ENCODE measurements around the gene CAMP. TPM values are rescaled to one million over a fixed set of nuclear protein-coding genes. Genes with fewer than 3 reads are reported as not detected.
"Not testable (repeated sequence)": the region's sequence is repeated elsewhere in the genome, so short reads cannot be mapped to it uniquely, and the experiment has no call there.

The CAMP gene
- polyA plus RNA-seq, 3 donors from 2014 or later = not detected

- Mint-ChIP-seq H3K4me3 (no peak overlapping the region), H3K36me3 (peaks cover 0 to 18% (median 4%) of the 10 kb centered on the region in 3 donors), H3K27ac (peak overlapping the region in 1 of 6 donors; percentile 13), H3K9me3 (peaks cover 0 to 2% (median 0%) of the 10 kb centered on the region in 6 donors), H3K4me1 (peaks cover 3 to 8% of the 10 kb centered on the region in 2 donors), H3K27me3 (ENCODE audit: low read depth in 3 of 3) (no peaks in the 10 kb centered on the region)
- DNase-seq = no peak
Measured at GRCh38 chr3:48248095-48248850, 25.0 kb downstream of the CAMP start.

DNA sequence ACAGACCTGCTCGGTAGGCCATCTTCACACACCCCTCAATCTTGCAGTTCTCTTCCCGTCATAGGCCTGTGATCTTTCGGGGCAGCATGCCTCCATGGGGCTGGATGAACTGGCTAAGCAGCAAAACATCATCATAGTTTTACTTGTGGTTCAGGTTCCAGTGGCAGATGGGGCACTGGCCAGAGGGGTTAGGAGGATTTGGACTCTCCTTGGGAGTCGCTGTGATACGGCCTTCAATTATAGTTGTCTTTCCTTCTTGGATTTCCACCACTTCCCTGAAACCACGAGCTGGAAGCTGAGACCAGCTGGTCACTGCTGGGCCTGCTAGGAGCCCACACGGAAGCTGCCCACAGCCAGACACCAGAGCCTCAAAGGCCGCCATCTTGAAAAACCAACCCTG lies 33.3 kb downstream of the CAMP start:
- DNase-seq = no peak
- Mint-ChIP-seq H3K4me1 (no peaks in the 10 kb centered on the region), H3K9me3 (no peaks in the 10 kb centered on the region), H3K27ac (no peak overlapping the region), H3K27me3 (ENCODE audit: low read depth in 3 of 3) (peaks cover 0 to 2% (median 0%) of the 10 kb centered on the region in 3 donors), H3K36me3 (peaks cover 20 to 33% (median 20%) of the 10 kb centered on the region in 3 donors), H3K4me3 (no peak overlapping the region)

GRCh38 chr3:48258530-48258929 lies 35.2 kb downstream of the CAMP start:
- peaks cover 25 to 38% (median 29%) of the 10 kb centered on the region in 3 donors for H3K36me3 Mint-ChIP-seq
- no peak overlapping the region for H3K4me3 Mint-ChIP-seq
- peaks cover 0 to 2% (median 0%) of the 10 kb centered on the region in 3 donors for H3K27me3 Mint-ChIP-seq (ENCODE audit: low read depth in 3 of 3)
- H3K4me1 Mint-ChIP-seq = no peaks in the 10 kb centered on the region
- H3K9me3 Mint-ChIP-seq = no peaks in the 10 kb centered on the region
- no peak for DNase-seq
- no peak overlapping the region for H3K27ac Mint-ChIP-seq

GRCh38 chr3:48267782-48268181 lies 44.5 kb downstream of the CAMP start:
- H3K4me3 Mint-ChIP-seq = no peak overlapping the region
- no peak for DNase-seq

GRCh38 chr3:48268381-48268935 lies 45.2 kb downstream of the CAMP start:
- Mint-ChIP-seq H3K27ac (no peak overlapping the region), H3K27me3 (ENCODE audit: low read depth in 3 of 3) (no peaks in the 10 kb centered on the region), H3K9me3 (no peaks in the 10 kb centered on the region), H3K4me1 (peaks cover 0 to 19% of the 10 kb centered on the region in 2 donors), H3K36me3 (peaks cover 4 to 39% (median 15%) of the 10 kb centered on the region in 3 donors), H3K4me3 (no peak overlapping the region)
- DNase-seq = no peak

More at GRCh38 chr3:48267782-48268181, 44.5 kb downstream of the CAMP start:
- peak overlapping the region in 2 of 6 donors; percentile 42 to 63 for H3K27ac Mint-ChIP-seq
- no peaks in the 10 kb centered on the region for H3K27me3 Mint-ChIP-seq (ENCODE audit: low read depth in 3 of 3)
- H3K9me3 Mint-ChIP-seq = no peaks in the 10 kb centered on the region
- peaks cover 4 to 39% (median 15%) of the 10 kb centered on the region in 3 donors for H3K36me3 Mint-ChIP-seq
- H3K4me1 Mint-ChIP-seq = peaks cover 0 to 17% of the 10 kb centered on the region in 2 donors

GRCh38 chr3:48268936-48269561 lies 45.8 kb downstream of the CAMP start:
- H3K36me3 Mint-ChIP-seq = peaks cover 0 to 35% (median 11%) of the 10 kb centered on the region in 3 donors
- no peaks in the 10 kb centered on the region for H3K9me3 Mint-ChIP-seq
- DNase-seq = no peak
- no peaks in the 10 kb centered on the region for H3K27me3 Mint-ChIP-seq (ENCODE audit: low read depth in 3 of 3)
- H3K4me1 Mint-ChIP-seq = peaks cover 0 to 21% of the 10 kb centered on the region in 2 donors
- peak overlapping the region in 1 of 6 donors; percentile 0 for H3K27ac Mint-ChIP-seq
- H3K4me3 Mint-ChIP-seq = no peak overlapping the region

DNA sequence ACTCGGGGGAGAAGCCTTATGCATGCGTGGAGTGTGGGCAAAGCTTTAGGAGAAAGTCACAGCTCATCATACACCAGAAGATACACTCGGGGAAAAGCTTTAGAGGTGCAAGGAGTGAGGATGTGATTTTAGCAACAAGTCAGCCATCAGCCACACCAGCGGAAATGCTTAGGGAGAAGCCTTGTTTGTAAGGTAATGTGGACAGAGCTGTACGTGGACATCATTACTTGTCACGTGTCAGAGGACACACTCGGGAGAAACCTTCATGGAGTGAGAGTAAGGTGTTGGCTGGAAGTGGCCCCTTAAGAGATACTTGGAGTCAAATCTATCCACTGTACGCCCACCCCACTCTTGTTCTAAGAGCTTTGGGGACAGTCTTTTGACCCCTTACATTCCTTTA lies 46.3 kb downstream of the CAMP start:
- peaks cover 0 to 34% (median 11%) of the 10 kb centered on the region in 3 donors for H3K36me3 Mint-ChIP-seq
- no peak overlapping the region for H3K4me3 Mint-ChIP-seq
- peak overlapping the region in 2 of 6 donors; percentile 0 to 1 for H3K27ac Mint-ChIP-seq
- DNase-seq = no peak
- H3K9me3 Mint-ChIP-seq = no peaks in the 10 kb centered on the region
- peaks cover 0 to 21% of the 10 kb centered on the region in 2 donors for H3K4me1 Mint-ChIP-seq
- no peaks in the 10 kb centered on the region for H3K27me3 Mint-ChIP-seq (ENCODE audit: low read depth in 3 of 3)

GRCh38 chr3:48270306-48270705 lies 47.0 kb downstream of the CAMP start:
- Mint-ChIP-seq H3K4me1 (peaks cover 0 to 21% of the 10 kb centered on the region in 2 donors), H3K9me3 (no peaks in the 10 kb centered on the region), H3K36me3 (peaks cover 0 to 34% (median 11%) of the 10 kb centered on the region in 3 donors), H3K27ac (peak overlapping the region in 1 of 6 donors; percentile 25), H3K4me3 (no peak overlapping the region), H3K27me3 (ENCODE audit: low read depth in 3 of 3) (no peaks in the 10 kb centered on the region)
- no peak for DNase-seq

DNA sequence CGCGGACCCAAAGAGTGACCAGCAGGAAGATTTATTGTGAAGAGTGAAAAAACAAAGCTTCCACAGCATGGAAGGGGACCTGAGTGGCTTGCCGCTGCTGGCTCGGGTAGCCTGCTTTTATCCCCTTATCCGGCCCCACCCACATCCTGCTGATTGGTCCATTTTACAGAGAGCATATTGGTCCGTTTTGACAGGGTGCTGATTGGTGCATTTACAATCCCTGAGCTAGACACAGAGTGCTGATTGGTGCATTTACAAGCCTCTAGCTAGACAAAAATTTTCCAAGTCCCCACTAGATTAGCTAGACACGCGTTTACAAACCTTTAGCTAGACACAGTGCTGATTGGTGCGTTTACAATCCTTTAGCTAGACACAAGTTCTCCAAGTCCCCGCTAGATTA lies 47.9 kb downstream of the CAMP start:
- H3K9me3 Mint-ChIP-seq; H3K27ac Mint-ChIP-seq; H3K27me3 Mint-ChIP-seq (ENCODE audit: low read depth in 3 of 3); H3K4me3 Mint-ChIP-seq; DNase-seq: not testable (repeated sequence)
- H3K36me3 Mint-ChIP-seq = peaks cover 0 to 29% (median 11%) of the 10 kb centered on the region in 3 donors
- peaks cover 0 to 21% of the 10 kb centered on the region in 2 donors for H3K4me1 Mint-ChIP-seq

GRCh38 chr3:48271763-48272498 lies 48.6 kb downstream of the CAMP start:
- Mint-ChIP-seq H3K36me3 (peaks cover 0 to 24% (median 11%) of the 10 kb centered on the region in 3 donors), H3K4me3 (no peak overlapping the region), H3K9me3 (no peaks in the 10 kb centered on the region), H3K27ac (no peak overlapping the region), H3K27me3 (ENCODE audit: low read depth in 3 of 3) (no peaks in the 10 kb centered on the region), H3K4me1 (peaks cover 0 to 21% of the 10 kb centered on the region in 2 donors)
- DNase-seq = no peak

- H3K4me3 Mint-ChIP-seq = no peak overlapping the region
- DNase-seq = peak; percentile 39 to 59 (median 52)
- H3K9me3 Mint-ChIP-seq = no peaks in the 10 kb centered on the region
- no peak overlapping the region for H3K27ac Mint-ChIP-seq
- peaks cover 0 to 10% (median 4%) of the 10 kb centered on the region in 3 donors for H3K36me3 Mint-ChIP-seq
- H3K4me1 Mint-ChIP-seq = peaks cover 0 to 11% of the 10 kb centered on the region in 2 donors
- H3K27me3 Mint-ChIP-seq (ENCODE audit: low read depth in 3 of 3) = no peaks in the 10 kb centered on the region
Measured at GRCh38 chr3:48273594-48274211, 50.4 kb downstream of the CAMP start.

- Mint-ChIP-seq H3K36me3 (peaks cover 0 to 4% (median 0%) of the 10 kb centered on the region in 3 donors), H3K9me3 (no peaks in the 10 kb centered on the region), H3K4me3 (no peak overlapping the region), H3K27me3 (ENCODE audit: low read depth in 3 of 3) (no peaks in the 10 kb centered on the region), H3K27ac (no peak overlapping the region), H3K4me1 (peaks cover 0 to 8% of the 10 kb centered on the region in 2 donors)
- DNase-seq = no peak
Measured at GRCh38 chr3:48274452-48274851, 51.2 kb downstream of the CAMP start.

All from immature natural killer cell (primary cell).